Stimulated activated CD4-positive, alpha-beta T cell treated with anti-CD3 and anti-CD28 coated beads, Interleukin-2, amount 100 ng/mL, for 48 hours (primary cell): Measurements from ENCODE around the gene JMJD6.
"Not testable (repeated sequence)": the region's sequence is repeated elsewhere in the genome, so short reads cannot be mapped to it uniquely, and the experiment has no call there.

Experiments used
- DNase-seq, 2 donors: peaks; one replicate each; pipeline ENCODE4 v3.0.0-alpha.2; 2020

The JMJD6 gene

GRCh38 chr17:76736349-76737081 is 10.1 kb upstream of the JMJD6 start:
- peak; percentile 51 for DNase-seq

- DNase-seq: no peak
Measured at GRCh38 chr17:76735586-76736348, 9.4 kb upstream of the JMJD6 start.

GRCh38 chr17:76735006-76735405 is 8.6 kb upstream of the JMJD6 start:
- no peak for DNase-seq

- DNase-seq: no peak
Measured at GRCh38 chr17:76734080-76734840, 7.9 kb upstream of the JMJD6 start.

GRCh38 chr17:76733618-76733957 is 7.2 kb upstream of the JMJD6 start:
- no peak for DNase-seq

- DNase-seq: no peak
Measured at GRCh38 chr17:76732734-76733617, 6.6 kb upstream of the JMJD6 start.

- DNase-seq: not testable (repeated sequence)
Measured at GRCh38 chr17:76731800-76732733, 5.7 kb upstream of the JMJD6 start.

- DNase-seq: no peak
Measured at GRCh38 chr17:76727745-76728456, 1.5 kb upstream of the JMJD6 start.

- peak; percentile 71 for DNase-seq
Measured at GRCh38 chr17:76726776-76727718, 641 bp upstream of the JMJD6 start, which contains the start of gene METTL23. Gene METTL23 (plus strand): TSS chr17:76726839. CDS start chr17:76729711, 2,872 bp downstream.

- peak; percentile 59 to 67 for DNase-seq
Measured at GRCh38 chr17:76725580-76726230, 701 bp downstream of the JMJD6 start.

GRCh38 chr17:76723812-76724211 is 2.6 kb downstream of the JMJD6 start:
- DNase-seq: no peak

GRCh38 chr17:76722977-76723376 is 3.4 kb downstream of the JMJD6 start:
- DNase-seq: not testable (repeated sequence)

- no peak for DNase-seq
Measured at GRCh38 chr17:76722279-76722678, 4.1 kb downstream of the JMJD6 start.

GRCh38 chr17:76721463-76721862 is 4.9 kb downstream of the JMJD6 start:
- DNase-seq: no peak

- DNase-seq: no peak
Measured at GRCh38 chr17:76720941-76721340, 5.5 kb downstream of the JMJD6 start.

- DNase-seq: no peak
Measured at GRCh38 chr17:76720211-76720610, 6.2 kb downstream of the JMJD6 start.

- no peak for DNase-seq
Measured at GRCh38 chr17:76718516-76718915, 7.9 kb downstream of the JMJD6 start.

GRCh38 chr17:76716839-76717215 is 9.6 kb downstream of the JMJD6 start:
- DNase-seq: no peak
